Measurements from ENCODE around the gene NUP214. TPM values are rescaled to one million over a fixed set of nuclear protein-coding genes. Genes with fewer than 3 reads are reported as not detected.
"Not testable (repeated sequence)": the region's sequence is repeated elsewhere in the genome, so short reads cannot be mapped to it uniquely, and the experiment has no call there.

The NUP214 gene
- total RNA-seq, 1 donor from 2014 or later: 15.3 TPM

DNA sequence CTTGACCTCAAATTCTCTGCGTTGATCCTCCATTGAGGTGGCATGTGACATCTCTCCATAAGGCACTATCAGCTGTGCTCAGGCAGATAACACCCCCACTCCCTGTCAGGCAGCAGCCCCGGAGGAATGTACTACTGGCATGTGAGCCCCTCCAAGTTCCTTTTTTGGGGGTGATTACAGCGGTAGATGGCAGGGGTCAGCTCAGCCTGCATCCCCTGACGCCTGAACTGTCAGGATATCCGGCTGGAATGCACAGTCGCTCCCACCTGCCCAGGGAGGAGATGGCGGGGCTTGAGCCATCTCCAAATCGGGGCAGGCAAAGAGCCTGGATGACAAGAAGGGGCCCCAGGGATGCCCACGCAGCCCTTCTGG, 110.1 kb downstream of the NUP214 start:
- DNase-seq: no peak

- DNase-seq: no peak
These were observed 110.8 kb downstream of the NUP214 start for GRCh38 chr9:131236161-131236560.

DNA sequence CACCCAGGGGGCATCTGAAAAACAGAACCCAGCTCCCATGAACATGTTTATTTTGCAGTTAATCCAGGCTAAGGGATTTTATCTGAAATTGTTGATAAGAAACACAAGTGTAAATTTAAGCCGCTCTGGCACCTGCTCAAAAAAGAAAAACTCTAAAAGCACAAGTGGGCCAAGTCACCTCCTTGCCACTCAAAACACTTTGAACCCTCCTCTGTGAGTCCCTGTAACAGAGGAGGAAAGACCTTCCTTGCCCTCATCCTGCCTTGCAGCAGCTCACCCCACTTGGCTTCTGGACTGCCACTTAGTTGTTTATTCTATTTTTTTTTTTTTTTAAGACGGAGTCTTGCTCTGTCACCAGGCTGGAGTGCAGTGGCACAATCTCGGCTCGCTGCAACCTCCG, 111.4 kb downstream of the NUP214 start:
- DNase-seq: no peak

GRCh38 chr9:131237291-131237690, 111.9 kb downstream of the NUP214 start:
- peak; percentile 71 for DNase-seq

- DNase-seq: peak; percentile 87
These were observed 112.6 kb downstream of the NUP214 start for GRCh38 chr9:131237931-131238401.

- peak; percentile 84 for DNase-seq
These were observed 113.1 kb downstream of the NUP214 start for GRCh38 chr9:131238402-131239021.

GRCh38 chr9:131239161-131239975, 114.0 kb downstream of the NUP214 start:
- DNase-seq: no peak

- DNase-seq: no peak
These were observed 114.9 kb downstream of the NUP214 start for GRCh38 chr9:131240047-131240921.

- not testable (repeated sequence) for DNase-seq
These were observed 118.9 kb downstream of the NUP214 start for GRCh38 chr9:131244331-131244730.

GRCh38 chr9:131246618-131247017, 121.2 kb downstream of the NUP214 start:
- no peak for DNase-seq

DNA sequence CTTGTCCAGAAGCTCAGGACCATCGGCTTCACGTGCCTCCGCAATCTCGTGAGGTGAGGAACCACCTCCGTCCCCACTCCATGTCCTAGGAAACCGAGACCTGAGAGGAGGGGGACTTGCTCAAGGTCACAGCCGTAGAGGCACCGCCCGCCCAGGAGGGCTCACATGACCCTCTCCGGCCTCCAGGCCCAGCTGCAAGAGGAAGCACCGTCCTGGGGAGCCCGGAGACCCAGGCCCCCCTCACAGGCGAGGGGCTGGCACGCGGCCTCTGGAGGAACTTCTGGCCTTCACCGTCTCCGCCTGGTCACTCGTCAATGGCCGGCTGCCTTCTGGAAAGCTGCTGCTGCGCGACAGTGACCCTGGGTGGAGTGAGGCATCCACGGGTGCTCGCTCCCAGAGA, 126.7 kb downstream of the NUP214 start:
- DNase-seq: no peak

DNA sequence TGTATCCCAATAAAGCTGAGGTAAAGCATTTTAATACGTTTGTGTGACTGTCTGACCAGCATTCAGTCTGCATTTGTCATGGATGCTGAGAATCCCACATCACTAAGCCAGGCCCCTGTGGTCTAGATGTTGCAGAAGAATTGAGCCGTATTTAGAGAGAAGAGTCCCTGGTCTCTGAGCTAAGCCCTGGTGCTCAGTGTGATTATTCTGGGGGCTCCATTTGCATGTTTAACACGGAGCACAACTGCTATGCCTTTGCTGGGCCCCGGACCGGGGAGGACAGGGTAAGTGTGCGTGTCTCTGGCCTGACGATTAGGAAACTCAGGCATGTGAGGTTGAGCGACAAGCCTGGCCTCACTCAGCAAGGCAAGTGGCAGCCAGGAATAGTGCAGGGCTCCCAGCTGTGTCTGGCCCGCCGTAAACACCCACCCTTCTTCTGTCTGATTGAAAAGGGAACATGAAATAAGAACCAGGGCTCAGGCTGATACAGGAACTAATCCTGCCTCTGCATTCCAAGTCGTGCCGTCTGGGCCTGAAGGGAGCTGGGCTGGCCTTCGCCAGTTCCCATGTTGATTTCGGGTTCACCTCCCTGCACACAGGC, 128.6 kb downstream of the NUP214 start:
- DNase-seq: no peak

- DNase-seq: no peak
These were observed 129.2 kb downstream of the NUP214 start for GRCh38 chr9:131254626-131255025.

DNA sequence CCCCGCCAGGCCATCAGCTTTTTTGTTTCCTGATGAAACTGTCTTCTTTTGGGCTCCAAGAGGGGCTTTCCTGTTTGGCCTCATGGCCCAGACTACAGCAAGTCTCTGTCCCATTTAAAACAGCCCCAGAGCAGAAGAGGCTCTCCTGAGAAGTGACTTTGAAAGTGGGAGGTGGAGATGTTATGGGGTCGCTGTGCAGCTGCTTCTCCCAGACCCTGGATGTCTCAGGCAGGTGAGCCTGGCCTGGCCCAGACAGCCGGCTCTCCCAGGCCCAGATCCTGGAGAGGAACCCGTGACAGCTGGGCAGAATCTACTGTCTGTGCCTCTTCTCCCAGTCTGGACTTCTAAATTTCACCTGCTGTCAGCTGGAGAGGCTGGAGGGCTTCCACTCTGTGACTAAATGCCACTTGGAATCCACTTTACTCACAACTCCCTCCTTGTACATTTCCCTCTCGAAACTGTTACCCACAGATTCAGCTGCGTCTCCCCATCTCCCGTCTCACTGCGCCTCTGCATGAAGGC, 130.4 kb downstream of the NUP214 start:
- no peak for DNase-seq

DNA sequence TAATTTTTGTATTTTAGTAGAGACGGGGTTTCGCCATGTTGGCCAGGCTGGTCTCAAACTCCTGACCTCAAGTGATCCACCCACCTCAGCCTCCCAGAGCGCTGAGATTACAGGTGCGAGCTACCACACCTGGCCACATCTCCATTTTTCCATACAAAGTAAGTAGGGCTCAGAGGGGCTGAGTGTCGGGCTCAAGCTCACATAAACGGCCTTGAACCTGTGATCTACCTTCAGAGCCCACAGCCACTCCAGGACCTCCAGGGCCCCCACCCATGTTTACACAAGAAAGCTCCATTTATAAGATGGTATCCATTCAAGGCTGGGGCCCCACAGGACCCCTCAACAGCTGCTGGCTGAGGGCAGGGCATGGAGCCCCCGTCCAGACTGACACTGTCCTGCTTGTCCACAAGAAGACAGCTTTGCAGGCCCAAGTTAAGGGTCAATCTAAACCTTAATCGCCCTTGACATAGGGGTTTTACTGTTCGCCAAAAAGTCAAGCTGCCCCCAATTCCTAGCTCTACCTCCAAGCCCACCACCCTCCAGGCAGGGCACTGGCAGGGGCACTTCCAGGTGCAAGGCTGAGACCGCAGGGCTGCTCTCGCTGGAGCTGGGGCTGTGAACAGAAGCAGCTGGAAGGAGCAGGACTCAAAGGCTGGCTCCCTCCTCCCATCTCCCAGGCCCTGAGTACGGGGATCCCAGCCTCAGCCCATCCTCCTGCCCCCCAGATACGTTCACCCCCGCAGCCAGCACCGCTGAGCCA, 132.1 kb downstream of the NUP214 start:
- DNase-seq: no peak

DNA sequence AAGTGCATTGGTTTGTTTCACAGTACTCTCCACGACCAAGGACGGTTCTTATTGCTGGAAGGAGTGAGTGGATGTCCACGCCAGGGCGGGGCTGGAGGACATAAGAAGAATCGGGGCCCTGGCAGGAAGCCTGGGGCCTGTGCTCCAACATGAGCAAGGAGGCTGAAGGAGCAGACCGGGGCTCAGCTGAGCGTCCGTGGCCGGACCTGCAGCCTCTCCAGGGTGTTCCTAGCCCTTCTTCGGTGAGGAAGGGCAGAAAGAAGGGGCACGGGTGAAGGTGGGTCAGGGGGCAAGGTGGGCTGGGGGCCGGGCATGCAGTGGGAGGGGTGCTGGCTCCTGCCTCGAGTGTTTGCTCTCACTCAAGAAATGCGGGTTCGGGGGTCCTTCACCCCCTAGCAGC, 132.8 kb downstream of the NUP214 start:
- no peak for DNase-seq

DNA sequence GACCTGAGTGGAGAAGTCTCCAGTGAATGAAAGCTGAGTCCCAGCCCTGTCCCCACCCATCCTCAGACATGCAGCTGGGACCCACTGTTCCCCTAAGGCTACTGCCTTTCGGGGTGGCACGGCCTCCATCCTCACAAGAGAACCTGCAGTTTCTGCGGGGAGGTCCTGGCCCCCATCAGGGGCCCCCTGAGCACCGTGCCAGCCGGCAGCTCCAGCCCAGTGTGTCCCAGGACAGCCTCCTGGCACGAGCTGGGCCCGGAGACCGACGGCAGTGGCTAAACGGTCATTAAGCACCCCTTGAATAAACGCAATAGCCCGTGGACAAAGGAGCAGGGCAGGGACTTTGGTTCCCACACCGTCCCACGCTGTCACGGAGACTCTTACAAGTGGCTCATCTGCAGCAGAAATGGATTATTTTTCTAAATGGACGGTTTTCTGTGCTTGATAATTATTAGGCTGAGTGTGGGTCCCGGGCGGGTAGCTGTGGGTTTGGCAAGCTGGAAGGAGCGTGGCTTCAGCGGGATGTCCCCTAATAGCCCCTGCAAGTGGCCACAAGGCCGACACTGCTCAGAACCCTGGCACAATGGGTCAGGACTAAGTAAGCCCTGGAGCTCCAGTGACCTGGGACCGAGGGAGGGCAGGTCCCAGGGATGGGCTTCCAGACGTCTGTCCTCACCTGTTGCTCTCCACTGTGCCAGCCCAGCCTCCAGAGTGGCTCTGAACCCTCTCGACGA, 133.5 kb downstream of the NUP214 start:
- no peak for DNase-seq

DNA sequence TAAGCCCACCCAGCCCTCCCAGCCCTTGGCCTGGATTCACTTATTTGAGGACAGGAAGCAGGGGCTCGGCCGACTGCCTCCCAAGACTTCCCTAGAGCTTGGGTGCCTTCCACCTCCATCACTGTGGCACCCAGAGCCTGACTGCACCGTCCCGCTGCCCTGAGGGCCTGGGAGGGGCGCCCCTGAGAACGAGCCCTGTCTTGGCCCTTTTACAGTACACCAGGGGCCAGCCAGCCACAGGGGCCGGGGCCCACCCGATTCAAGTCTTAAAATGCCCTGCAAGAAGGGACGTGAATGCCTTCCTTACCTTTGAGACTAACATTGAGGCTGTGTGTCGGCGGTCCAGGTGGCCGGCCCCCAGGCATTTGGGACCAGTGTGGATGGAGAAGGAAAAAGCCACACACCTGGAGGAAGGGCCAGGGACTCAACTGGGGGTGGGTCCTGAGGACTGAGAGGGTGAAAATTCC, 134.1 kb downstream of the NUP214 start:
- DNase-seq: no peak

- DNase-seq: no peak
These were observed 134.7 kb downstream of the NUP214 start for GRCh38 chr9:131259916-131260597.

GRCh38 chr9:131260751-131261452, 135.5 kb downstream of the NUP214 start:
- no peak for DNase-seq

Data from dermis blood vessel endothelial cell (primary cell).